Measurements from ENCODE around the gene RIN2. TPM values are rescaled to one million over a fixed set of nuclear protein-coding genes. Genes with fewer than 3 reads are reported as not detected.
A peak's percentile ranks its signal among the peaks of the same experiment; 100 is the strongest.

The RIN2 gene
- total and polyA plus RNA-seq, 2 of the 4 experiments (the other 2 are of a cell fraction) = 16.1 to 72.2 TPM

DNA sequence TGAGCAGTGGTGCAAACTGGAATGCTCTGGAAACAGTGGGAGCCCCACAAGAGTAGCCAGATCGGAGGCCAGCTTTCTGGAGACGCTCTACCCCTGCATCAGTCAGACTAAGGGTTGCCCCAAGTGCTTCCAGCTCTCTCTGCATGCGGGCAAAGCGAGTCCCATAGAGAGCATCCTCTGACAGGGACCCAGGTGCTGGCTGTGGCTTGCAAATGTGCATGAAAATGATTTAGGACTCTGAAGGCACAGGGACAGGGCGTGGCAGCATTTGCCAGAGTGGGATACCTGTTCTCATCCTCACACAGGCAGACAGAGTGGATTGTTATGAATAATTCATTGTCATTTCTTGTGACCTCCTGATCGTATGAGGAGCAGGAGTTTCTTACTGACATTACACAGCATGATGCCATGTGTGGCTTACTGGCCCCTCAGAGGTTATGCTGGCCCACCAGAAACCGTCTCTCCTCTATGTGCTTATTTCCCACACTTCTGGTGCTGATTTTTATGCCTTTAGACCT is 10.3 kb downstream of the RIN2 start:
- Histone ChIP-seq H3K9ac (ENCODE audit: low read depth, low read length) (no peak overlapping the region), H2BK5ac (ENCODE audit: low read depth, low read length, poor library complexity, severe bottlenecking) (no peak overlapping the region), H2BK20ac (ENCODE audit: low read depth, low read length) (no peak overlapping the region), H3K14ac (replicated peaks; ENCODE audit: low read depth, low read length) (no peak overlapping the region), H2AK5ac (ENCODE audit: low read depth, low read length) (0 out of 2 replicates have a peak overlapping the region, but pooled peaks have one; percentile 15), H3K18ac (ENCODE audit: low read depth, low read length) (no peak overlapping the region), H3K36me3 (ENCODE audit: control insufficient read depth, insufficient read depth, low read length) (peaks cover 7% of the 10 kb centered on the region), H2AK9ac (replicated peaks; ENCODE audit: low read depth, low read length, poor library complexity) (no peak overlapping the region), H4K5ac (ENCODE audit: low read depth, low read length) (no peak overlapping the region), H3K9me3 (ENCODE audit: control insufficient read depth, insufficient read depth, low read length) (no peaks in the 10 kb centered on the region), H3K4me2 (ENCODE audit: low read depth, low read length) (no peak overlapping the region), H4K20me1 (ENCODE audit: insufficient read depth, low read length) (peaks cover 32% of the 10 kb centered on the region), H3K4me1 (ENCODE audit: control insufficient read depth, insufficient read depth, low read length) (peaks cover 9% of the 10 kb centered on the region), H3K23ac (ENCODE audit: low read depth, low read length) (no peak overlapping the region), H4K8ac (ENCODE audit: low read depth in 2 of 2, low read length in 2 of 2) (no peak overlapping the region), H2AFZ (replicated peaks; ENCODE audit: low read length, poor library complexity) (no peak overlapping the region), H3K79me1 (ENCODE audit: low read depth in 1 of 2, low read length in 2 of 2) (peaks cover 28 to 78% of the 10 kb centered on the region in 2 experiments), H3K56ac (ENCODE audit: extremely low read depth, insufficient read depth, low read length) (no peak overlapping the region), H2BK120ac (ENCODE audit: low read depth, low read length) (no peak overlapping the region), H3K4ac (ENCODE audit: low read depth, low read length) (no peak overlapping the region), H3K4me3 (ENCODE audit: insufficient read depth, low read depth, low read length) (no peak overlapping the region), H3K27me3 (ENCODE audit: control insufficient read depth, insufficient read depth, low read length) (no peaks in the 10 kb centered on the region), H3K9me1 (ENCODE audit: insufficient read depth, low read length) (peaks cover 18% of the 10 kb centered on the region), H4K91ac (ENCODE audit: insufficient read depth, low read depth, low read length) (no peak overlapping the region), H2BK15ac (ENCODE audit: low read depth, low read length) (no peak overlapping the region), H3K27ac (ENCODE audit: insufficient read depth, low read length) (no peak overlapping the region)
- CTCF ChIA-PET = no interaction called here
- TF ChIP-seq CEBPB (IDR thresholded peaks at IDR 0.05; ENCODE audit: low read depth, low read length) = no peak
- no peak for TF ChIP-seq POLR2A (IDR thresholded peaks at IDR 0.05; ENCODE audit: low read depth, low read length)
- no peak for TF ChIP-seq NFE2L2 (IDR thresholded peaks at IDR 0.05; ENCODE audit: low read depth, low read length)
- TF ChIP-seq, protein P1, sequence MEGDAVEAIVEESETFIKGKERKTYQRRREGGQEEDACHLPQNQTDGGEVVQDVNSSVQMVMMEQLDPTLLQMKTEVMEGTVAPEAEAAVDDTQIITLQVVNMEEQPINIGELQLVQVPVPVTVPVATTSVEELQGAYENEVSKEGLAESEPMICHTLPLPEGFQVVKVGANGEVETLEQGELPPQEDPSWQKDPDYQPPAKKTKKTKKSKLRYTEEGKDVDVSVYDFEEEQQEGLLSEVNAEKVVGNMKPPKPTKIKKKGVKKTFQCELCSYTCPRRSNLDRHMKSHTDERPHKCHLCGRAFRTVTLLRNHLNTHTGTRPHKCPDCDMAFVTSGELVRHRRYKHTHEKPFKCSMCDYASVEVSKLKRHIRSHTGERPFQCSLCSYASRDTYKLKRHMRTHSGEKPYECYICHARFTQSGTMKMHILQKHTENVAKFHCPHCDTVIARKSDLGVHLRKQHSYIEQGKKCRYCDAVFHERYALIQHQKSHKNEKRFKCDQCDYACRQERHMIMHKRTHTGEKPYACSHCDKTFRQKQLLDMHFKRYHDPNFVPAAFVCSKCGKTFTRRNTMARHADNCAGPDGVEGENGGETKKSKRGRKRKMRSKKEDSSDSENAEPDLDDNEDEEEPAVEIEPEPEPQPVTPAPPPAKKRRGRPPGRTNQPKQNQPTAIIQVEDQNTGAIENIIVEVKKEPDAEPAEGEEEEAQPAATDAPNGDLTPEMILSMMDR (conservative IDR thresholded peaks at IDR 0.05; ENCODE audit: low read depth, low read length) = no peak
- no peak for TF ChIP-seq MAZ (IDR thresholded peaks at IDR 0.05; ENCODE audit: borderline replicate concordance, low read depth, low read length)
- dilution Hi-C loops (cut with HindIII; ENCODE audit: low sequenced_read_pairs, unreplicated experiment) = no loop called here
- WGBS, 2 experiments (ENCODE audit: extremely low coverage in 2 of 2, insufficient read length in 1 of 2) = 90% methylated on average over 4 of the region's 7 CpGs; no CpG with 5 or more reads in 1 of the 2 experiments
- DNase-seq (no peak), ATAC-seq (ENCODE audit: low read depth) (no peak)
- no TSS peak for BruUV-seq (replicated peaks)
- in situ Hi-C loops (cut with MboI; ENCODE audit: low sequenced_read_pairs) = no loop called here
- POLR2A ChIA-PET (ENCODE audit: unreplicated experiment) = no interaction called here
- intact Hi-C loops (cut with micrococcal nuclease) = no loop called here

Measured in IMR-90 (cell line).